ENCODE data around the gene KCNK15.

Gene KCNK15

GRCh38 chr20:44742304-44743079 lies 3.2 kb upstream of the KCNK15 start:
- H2BK5ac ChIP-seq (ENCODE audit: low read depth, low read length, poor library complexity): no peak overlapping the region
- H4K91ac ChIP-seq (ENCODE audit: low read depth, low read length): no peak overlapping the region
- H4K12ac ChIP-seq (ENCODE audit: low read depth, low read length): no peak overlapping the region
- H3K27me3 ChIP-seq (ENCODE audit: insufficient read depth, low read length): peaks cover 22% of the 10 kb centered on the region
- H3K36me3 ChIP-seq (ENCODE audit: control insufficient read depth in 1 of 2, insufficient read depth in 2 of 2, low read length in 2 of 2): no peaks in the 10 kb centered on the region
- no peak overlapping the region for H2AK5ac ChIP-seq (ENCODE audit: low read length)
- H3K4me1 ChIP-seq (ENCODE audit: control insufficient read depth in 1 of 2, insufficient read depth in 2 of 2, low read length in 2 of 2): peaks cover 2 to 3% of the 10 kb centered on the region in 2 experiments
- no peak overlapping the region for H2BK12ac ChIP-seq (ENCODE audit: low read length)
- no peak overlapping the region for H3K14ac ChIP-seq (ENCODE audit: low read length)
- no peak overlapping the region for H4K8ac ChIP-seq (ENCODE audit: low read depth, low read length)
- no peak overlapping the region for H3K27ac ChIP-seq (ENCODE audit: low read depth, low read length)
- H2BK120ac ChIP-seq (ENCODE audit: insufficient read depth, low read length, poor library complexity): no peak overlapping the region
- no peak overlapping the region for H3K4me2 ChIP-seq (ENCODE audit: low read length)
- no peaks in the 10 kb centered on the region for H3K79me2 ChIP-seq (ENCODE audit: control insufficient read depth, insufficient read depth, low read length, poor library complexity)
- no peak overlapping the region for H3K18ac ChIP-seq (ENCODE audit: low read length)
- no peak overlapping the region for H3K23ac ChIP-seq (ENCODE audit: low read length)
- WGBS (ENCODE audit: extremely low coverage, insufficient coverage, insufficient read length): no CpG with 5 or more reads among the region's 14 CpGs
- DNase-seq: no peak
- peaks cover 3% of the 10 kb centered on the region for H3K9me3 ChIP-seq (ENCODE audit: insufficient read depth, low read depth, low read length)
- H3K4me3 ChIP-seq (ENCODE audit: low read depth, low read length): no peak overlapping the region
- no peaks in the 10 kb centered on the region for H3K79me1 ChIP-seq (ENCODE audit: low read length)
- H3K9ac ChIP-seq (ENCODE audit: low read length): no peak overlapping the region
- H3K4ac ChIP-seq (ENCODE audit: low read depth, low read length): no peak overlapping the region
- H2AFZ ChIP-seq (ENCODE audit: insufficient read depth, low read length, poor library complexity): no peak overlapping the region

DNA sequence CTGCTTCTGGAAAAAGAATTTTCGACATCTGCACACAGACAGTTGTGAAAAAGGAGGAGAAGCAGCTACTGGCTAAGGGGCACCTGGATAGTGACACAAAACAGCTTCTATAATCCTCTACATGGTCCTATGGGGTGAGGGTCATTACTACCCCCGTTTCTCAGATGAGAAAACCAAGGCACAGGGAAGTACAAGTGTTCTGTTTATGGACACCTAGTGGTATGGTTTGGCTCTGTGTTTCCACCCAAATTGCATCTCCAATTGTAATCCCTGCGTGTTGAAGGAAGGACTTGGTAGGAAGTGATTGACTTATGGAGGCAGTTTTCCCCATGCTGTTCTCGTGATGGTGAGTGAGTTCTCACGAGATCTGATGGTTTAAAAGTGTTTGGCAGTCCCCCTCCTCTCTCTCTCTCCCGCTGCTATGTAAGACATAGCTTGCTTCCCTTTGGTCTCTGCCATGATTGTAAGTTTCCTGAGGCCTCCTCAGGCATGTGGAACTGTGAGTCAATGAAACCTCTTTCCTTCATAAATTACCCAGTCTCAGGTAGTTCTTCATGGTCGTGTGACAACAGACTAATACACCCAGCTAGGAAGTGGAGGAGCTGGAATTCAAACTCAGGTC lies 2.5 kb upstream of the KCNK15 start:
- Histone ChIP-seq H4K8ac (ENCODE audit: low read depth, low read length) (no peak overlapping the region), H2AFZ (ENCODE audit: insufficient read depth, low read length, poor library complexity) (no peak overlapping the region), H3K4me1 (ENCODE audit: control insufficient read depth in 1 of 2, insufficient read depth in 2 of 2, low read length in 2 of 2) (peaks cover 2 to 3% of the 10 kb centered on the region in 2 experiments), H3K27me3 (ENCODE audit: insufficient read depth, low read length) (peaks cover 22% of the 10 kb centered on the region), H2AK5ac (ENCODE audit: low read length) (no peak overlapping the region), H3K14ac (ENCODE audit: low read length) (no peak overlapping the region), H3K4me2 (ENCODE audit: low read length) (no peak overlapping the region), H2BK12ac (ENCODE audit: low read length) (no peak overlapping the region), H4K12ac (ENCODE audit: low read depth, low read length) (no peak overlapping the region), H3K9me3 (ENCODE audit: insufficient read depth, low read depth, low read length) (no peaks in the 10 kb centered on the region), H2BK120ac (ENCODE audit: insufficient read depth, low read length, poor library complexity) (no peak overlapping the region), H3K4me3 (ENCODE audit: low read depth, low read length) (no peak overlapping the region), H3K79me2 (ENCODE audit: control insufficient read depth, insufficient read depth, low read length, poor library complexity) (no peaks in the 10 kb centered on the region), H3K4ac (ENCODE audit: low read depth, low read length) (no peak overlapping the region), H3K36me3 (ENCODE audit: control insufficient read depth in 1 of 2, insufficient read depth in 2 of 2, low read length in 2 of 2) (no peaks in the 10 kb centered on the region), H3K79me1 (ENCODE audit: low read length) (no peaks in the 10 kb centered on the region), H2BK5ac (ENCODE audit: low read depth, low read length, poor library complexity) (no peak overlapping the region), H3K9ac (ENCODE audit: low read length) (no peak overlapping the region), H3K23ac (ENCODE audit: low read length) (no peak overlapping the region), H3K18ac (ENCODE audit: low read length) (no peak overlapping the region), H3K27ac (ENCODE audit: low read depth, low read length) (no peak overlapping the region), H4K91ac (ENCODE audit: low read depth, low read length) (no peak overlapping the region)
- no CpG with 5 or more reads among the region's 7 CpGs for WGBS (ENCODE audit: extremely low coverage, insufficient coverage, insufficient read length)
- DNase-seq: no peak

DNA sequence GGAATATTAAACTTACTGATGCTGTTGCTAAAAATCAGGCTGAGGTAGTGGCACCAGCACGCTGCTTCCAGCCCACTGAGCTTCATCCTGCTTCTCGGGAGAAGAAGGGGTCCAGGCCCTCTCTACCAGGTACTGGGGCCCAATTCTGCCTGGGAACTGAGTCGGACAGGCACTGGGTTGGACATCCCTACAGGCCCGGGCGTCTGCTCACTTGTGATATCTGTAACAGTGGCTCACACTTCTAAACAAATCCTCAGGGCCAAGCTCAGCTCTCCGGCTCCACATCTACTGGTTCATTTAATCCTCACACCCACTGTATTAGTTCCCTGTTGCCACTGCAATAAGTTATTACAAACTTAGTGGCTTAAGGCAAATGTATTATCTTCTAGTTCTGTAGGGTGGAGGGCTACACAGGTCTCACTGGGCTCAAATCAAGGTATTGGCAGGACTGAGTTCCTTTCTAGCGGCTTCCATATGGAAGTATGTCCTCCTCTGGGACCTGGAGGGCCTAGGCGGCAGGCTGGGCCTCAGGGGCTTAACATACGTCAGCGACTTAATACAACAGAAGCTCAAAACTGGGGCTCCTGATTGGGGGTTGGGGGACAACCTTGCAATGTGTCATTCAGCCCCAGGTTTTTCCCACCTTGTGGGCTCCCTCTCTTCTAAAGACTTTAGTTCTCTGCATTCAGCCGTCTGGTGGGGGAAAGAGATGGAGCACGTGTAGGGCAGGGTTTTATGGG lies 1.6 kb upstream of the KCNK15 start:
- Histone ChIP-seq H4K91ac (ENCODE audit: low read depth, low read length) (no peak overlapping the region), H2AK5ac (ENCODE audit: low read length) (no peak overlapping the region), H2BK5ac (ENCODE audit: low read depth, low read length, poor library complexity) (no peak overlapping the region), H3K4me2 (ENCODE audit: low read length) (peak overlapping the region; percentile 14), H4K12ac (ENCODE audit: low read depth, low read length) (no peak overlapping the region), H3K27ac (ENCODE audit: low read depth, low read length) (no peak overlapping the region), H3K18ac (ENCODE audit: low read length) (no peak overlapping the region), H3K79me1 (ENCODE audit: low read length) (no peaks in the 10 kb centered on the region), H3K9ac (ENCODE audit: low read length) (no peak overlapping the region), H3K9me3 (ENCODE audit: insufficient read depth, low read depth, low read length) (no peaks in the 10 kb centered on the region), H2BK12ac (ENCODE audit: low read length) (no peak overlapping the region), H3K36me3 (ENCODE audit: control insufficient read depth in 1 of 2, insufficient read depth in 2 of 2, low read length in 2 of 2) (no peaks in the 10 kb centered on the region), H3K4me3 (ENCODE audit: low read depth, low read length) (no peak overlapping the region), H3K27me3 (ENCODE audit: insufficient read depth, low read length) (peaks cover 22% of the 10 kb centered on the region), H3K4ac (ENCODE audit: low read depth, low read length) (no peak overlapping the region), H3K23ac (ENCODE audit: low read length) (no peak overlapping the region), H4K8ac (ENCODE audit: low read depth, low read length) (no peak overlapping the region), H3K4me1 (ENCODE audit: control insufficient read depth in 1 of 2, insufficient read depth in 2 of 2, low read length in 2 of 2) (peaks cover 2 to 3% of the 10 kb centered on the region in 2 experiments), H2BK120ac (ENCODE audit: insufficient read depth, low read length, poor library complexity) (no peak overlapping the region), H3K79me2 (ENCODE audit: control insufficient read depth, insufficient read depth, low read length, poor library complexity) (no peaks in the 10 kb centered on the region), H2AFZ (ENCODE audit: insufficient read depth, low read length, poor library complexity) (no peak overlapping the region), H3K14ac (ENCODE audit: low read length) (no peak overlapping the region)
- no peak for DNase-seq
- no CpG with 5 or more reads among the region's 12 CpGs for WGBS (ENCODE audit: extremely low coverage, insufficient coverage, insufficient read length)

GRCh38 chr20:44745122-44745597 lies 505 bp upstream of the KCNK15 start:
- no peak overlapping the region for H4K12ac ChIP-seq (ENCODE audit: low read depth, low read length)
- no peak overlapping the region for H3K27ac ChIP-seq (ENCODE audit: low read depth, low read length)
- no peak overlapping the region for H3K14ac ChIP-seq (ENCODE audit: low read length)
- H4K8ac ChIP-seq (ENCODE audit: low read depth, low read length): no peak overlapping the region
- no peak overlapping the region for H2AFZ ChIP-seq (ENCODE audit: insufficient read depth, low read length, poor library complexity)
- no peak overlapping the region for H3K4me3 ChIP-seq (ENCODE audit: low read depth, low read length)
- no peak overlapping the region for H3K9ac ChIP-seq (ENCODE audit: low read length)
- no peak overlapping the region for H3K18ac ChIP-seq (ENCODE audit: low read length)
- no peaks in the 10 kb centered on the region for H3K79me2 ChIP-seq (ENCODE audit: control insufficient read depth, insufficient read depth, low read length, poor library complexity)
- H3K36me3 ChIP-seq (ENCODE audit: control insufficient read depth in 1 of 2, insufficient read depth in 2 of 2, low read length in 2 of 2): no peaks in the 10 kb centered on the region
- no peak overlapping the region for H2BK120ac ChIP-seq (ENCODE audit: insufficient read depth, low read length, poor library complexity)
- H3K4ac ChIP-seq (ENCODE audit: low read depth, low read length): no peak overlapping the region
- H3K9me3 ChIP-seq (ENCODE audit: insufficient read depth, low read depth, low read length): no peaks in the 10 kb centered on the region
- H3K4me1 ChIP-seq (ENCODE audit: control insufficient read depth in 1 of 2, insufficient read depth in 2 of 2, low read length in 2 of 2): peaks cover 2 to 3% of the 10 kb centered on the region in 2 experiments
- no peak overlapping the region for H2BK12ac ChIP-seq (ENCODE audit: low read length)
- H3K4me2 ChIP-seq (ENCODE audit: low read length): peak overlapping the region; percentile 69
- H3K79me1 ChIP-seq (ENCODE audit: low read length): no peaks in the 10 kb centered on the region
- 94% methylated on average over 3 of the region's 5 CpGs for WGBS (ENCODE audit: extremely low coverage, insufficient coverage, insufficient read length)
- H3K23ac ChIP-seq (ENCODE audit: low read length): no peak overlapping the region
- no peak overlapping the region for H2AK5ac ChIP-seq (ENCODE audit: low read length)
- H2BK5ac ChIP-seq (ENCODE audit: low read depth, low read length, poor library complexity): no peak overlapping the region
- no peak for DNase-seq
- no peak overlapping the region for H4K91ac ChIP-seq (ENCODE audit: low read depth, low read length)
- peaks cover 22% of the 10 kb centered on the region for H3K27me3 ChIP-seq (ENCODE audit: insufficient read depth, low read length)
